DND-41 (cell line): ENCODE data around the gene PDXP.

Source experiments
- ATAC-seq: fragments of 200-7000 bp; cut with Tn5 transposase; 3 replicates; pipeline ENCODE4 v1.9.1; 2021; ENCODE audit warnings: low read depth; ENCODE audit not compliant: insufficient read depth
- DNase-seq: peaks from one replicate; pipeline ENCODE4 v3.0.0-alpha.2; 2020
- H2AFZ ChIP-seq: 2 replicates; pipeline ENCODE4 v1.6.0; 2012; ENCODE audit warnings: low read depth, low read length
- H3K27ac ChIP-seq: 2 replicates; pipeline ENCODE4 v1.5.1; 2012; ENCODE audit warnings: low read length, inconsistent platforms
- H3K27me3 ChIP-seq: fragments of 200-600 bp; sonication (generic); 2 replicates; pipeline ENCODE4 v1.6.0; 2012; ENCODE audit warnings: low read length, mild to moderate bottlenecking, inconsistent platforms; ENCODE audit not compliant: insufficient read depth, poor library complexity
- H3K36me3 ChIP-seq: 2 replicates; pipeline ENCODE4 v1.5.1; 2012; ENCODE audit warnings: low read length, inconsistent platforms; ENCODE audit not compliant: insufficient read depth
- H3K4me1 ChIP-seq: 2 replicates; pipeline ENCODE4 v1.5.1; 2012; ENCODE audit warnings: mild to moderate bottlenecking, low read length; ENCODE audit not compliant: insufficient read depth
- H3K4me2 ChIP-seq: 2 replicates; pipeline ENCODE4 v1.6.0; 2012; ENCODE audit warnings: mild to moderate bottlenecking, moderate library complexity, low read length, inconsistent platforms; ENCODE audit not compliant: insufficient read depth
- H3K4me3 ChIP-seq, 2 experiments: fragments of 200-600 bp in 1 of 2; shearing (Covaris generic) in 1 of 2; 2 replicates each; pipeline ENCODE4 v1.5.1; 2012 to 2016; ENCODE audit warnings: inconsistent platforms in 2 of 2, low read length in 2 of 2, mild to moderate bottlenecking in 2 of 2, low read depth in 1 of 2, moderate library complexity in 1 of 2
- H3K79me2 ChIP-seq: 2 replicates; pipeline ENCODE4 v1.6.0; 2012; ENCODE audit warnings: low read length, inconsistent platforms; ENCODE audit not compliant: insufficient read depth
- H3K9ac ChIP-seq: 2 replicates; pipeline ENCODE4 v1.6.0; 2012; ENCODE audit warnings: low read depth, mild to moderate bottlenecking, inconsistent platforms, low read length, moderate library complexity
- H3K9me3 ChIP-seq: 2 replicates; pipeline ENCODE4 v1.5.1; 2012; ENCODE audit warnings: low read length, moderate library complexity, mild to moderate bottlenecking, inconsistent platforms; ENCODE audit not compliant: insufficient read depth, severe bottlenecking
- H4K20me1 ChIP-seq: 2 replicates; pipeline ENCODE4 v1.6.0; 2012; ENCODE audit warnings: low read length; ENCODE audit not compliant: insufficient read depth
- CTCF ChIP-seq: IDR thresholded peaks from 2 replicates; pipeline ENCODE4 v1.5.1; 2012; ENCODE audit warnings: borderline replicate concordance, low read length, moderate library complexity, mild to moderate bottlenecking; ENCODE audit not compliant: poor library complexity, severe bottlenecking; ENCODE audit errors: extremely low read depth
- EZH2 ChIP-seq: IDR thresholded peaks from 3 replicates; pipeline ENCODE4 v1.6.1; 2012; ENCODE audit warnings: borderline replicate concordance, low read depth, mild to moderate bottlenecking, moderate library complexity, low read length, inconsistent platforms; ENCODE audit not compliant: severe bottlenecking

The PDXP gene

GRCh38 chr22:37664249-37665101, 6.0 kb downstream of the PDXP start:
- DNase-seq (no peak), ATAC-seq (no peak)
- Histone ChIP-seq H3K4me3 (no peak overlapping the region), H3K4me1 (peaks cover 32% of the 10 kb centered on the region), H4K20me1 (peaks cover 72% of the 10 kb centered on the region), H2AFZ (no peak overlapping the region), H3K79me2 (peaks cover 74% of the 10 kb centered on the region), H3K9ac (no peak overlapping the region), H3K4me2 (no peak overlapping the region), H3K36me3 (peaks cover 69% of the 10 kb centered on the region), H3K27me3 (no peaks in the 10 kb centered on the region), H3K9me3 (no peaks in the 10 kb centered on the region), H3K27ac (no peak overlapping the region)
- no peak for TF ChIP-seq CTCF
- TF ChIP-seq EZH2 = no peak

GRCh38 chr22:37665487-37665886, 7.0 kb downstream of the PDXP start:
- no peak overlapping the region for H3K9ac ChIP-seq
- peaks cover 22% of the 10 kb centered on the region for H3K4me1 ChIP-seq
- peaks cover 63% of the 10 kb centered on the region for H3K79me2 ChIP-seq
- no peak overlapping the region for H2AFZ ChIP-seq
- H4K20me1 ChIP-seq = peaks cover 62% of the 10 kb centered on the region
- no peak overlapping the region for H3K27ac ChIP-seq
- H3K9me3 ChIP-seq = no peaks in the 10 kb centered on the region
- peaks cover 61% of the 10 kb centered on the region for H3K36me3 ChIP-seq
- TF ChIP-seq CTCF = no peak
- no peak for TF ChIP-seq EZH2
- no peak for DNase-seq
- H3K4me3 ChIP-seq = no peak overlapping the region
- ATAC-seq = no peak
- H3K4me2 ChIP-seq = no peak overlapping the region
- H3K27me3 ChIP-seq = no peaks in the 10 kb centered on the region

GRCh38 chr22:37669586-37669985, 11.1 kb downstream of the PDXP start:
- no peak for TF ChIP-seq CTCF
- no peak for TF ChIP-seq EZH2
- no peak overlapping the region for H3K4me3 ChIP-seq
- no peak overlapping the region for H3K4me2 ChIP-seq
- H3K4me1 ChIP-seq = peaks cover 22% of the 10 kb centered on the region
- no peak overlapping the region for H3K27ac ChIP-seq
- no peak for ATAC-seq
- H4K20me1 ChIP-seq = peaks cover 31% of the 10 kb centered on the region
- H3K9me3 ChIP-seq = no peaks in the 10 kb centered on the region
- no peaks in the 10 kb centered on the region for H3K27me3 ChIP-seq
- no peak overlapping the region for H2AFZ ChIP-seq
- H3K9ac ChIP-seq = no peak overlapping the region
- H3K79me2 ChIP-seq = peaks cover 23% of the 10 kb centered on the region
- DNase-seq = no peak
- peaks cover 34% of the 10 kb centered on the region for H3K36me3 ChIP-seq
